Activated naive CD8-positive, alpha-beta T cell treated with anti-CD3 and anti-CD28 coated beads, Interleukin-2, amount 10 ng/mL, durations not matched to agents 7 days and 5 days (primary cell): ENCODE data around the gene ACTG2. TPM values are rescaled to one million over a fixed set of nuclear protein-coding genes. Genes with fewer than 3 reads are reported as not detected.
A peak's percentile ranks its signal among the peaks of the same experiment; 100 is the strongest.
"Not testable (repeated sequence)": the region's sequence is repeated elsewhere in the genome, so short reads cannot be mapped to it uniquely, and the experiment has no call there.

Source experiments
- ATAC-seq: fragments of 150-1000 bp; cut with Tn5 transposase; one replicate; pipeline ENCODE4 v1.10.0; 2021; ENCODE audit warnings: low read depth, moderate library complexity
- POLR2A ChIA-PET: fragments of 350-600 bp; sonication (Branson Sonifier 250); formaldehyde crosslinking; loops from one replicate; lab custom pipeline; 2021; ENCODE audit warnings: antibody characterized with exemption; lab: Charles Lee
- DNase-seq: peaks from one replicate; pipeline ENCODE4 v3.0.0; 2021
- H3K27ac Mint-ChIP-seq: one replicate; pipeline ENCODE4 v1.8.0; 2022; ENCODE audit warnings: mild to moderate bottlenecking, mixed read lengths
- H3K27me3 Mint-ChIP-seq: one replicate; pipeline ENCODE4 v1.8.0; 2022; ENCODE audit warnings: mild to moderate bottlenecking, moderate library complexity, mixed read lengths
- H3K36me3 Mint-ChIP-seq: one replicate; pipeline ENCODE4 v1.8.0; 2021; ENCODE audit warnings: mild to moderate bottlenecking, mixed read lengths
- H3K4me1 Mint-ChIP-seq: one replicate; pipeline ENCODE4 v1.8.0; 2021; ENCODE audit warnings: mixed read lengths
- H3K4me3 Mint-ChIP-seq: one replicate; pipeline ENCODE4 v1.8.0; 2022; ENCODE audit warnings: mild to moderate bottlenecking, moderate library complexity, mixed read lengths
- H3K9me3 Mint-ChIP-seq: one replicate; pipeline ENCODE4 v1.8.0; 2021; ENCODE audit warnings: mixed read lengths
- total RNA-seq, 2 experiments: library from RNA; stranded (reverse); gene quantifications; one replicate each; pipeline ENCODE4 v1.2.3, GENCODE V29; 2021

ACTG2 gene
- total RNA-seq, 2 experiments from 2014 or later = 0.22 to 0.43 TPM

GRCh38 chr2:73885406-73885805 lies 7.4 kb upstream of the ACTG2 start:
- peaks cover 8% of the 10 kb centered on the region for H3K27me3 Mint-ChIP-seq
- POLR2A ChIA-PET = no interaction called here
- H3K4me1 Mint-ChIP-seq = peaks cover 11% of the 10 kb centered on the region
- H3K9me3 Mint-ChIP-seq = no peaks in the 10 kb centered on the region
- H3K36me3 Mint-ChIP-seq = no peaks in the 10 kb centered on the region
- ATAC-seq (no peak), DNase-seq (no peak)
- H3K27ac Mint-ChIP-seq = no peak overlapping the region
- no peak overlapping the region for H3K4me3 Mint-ChIP-seq

DNA sequence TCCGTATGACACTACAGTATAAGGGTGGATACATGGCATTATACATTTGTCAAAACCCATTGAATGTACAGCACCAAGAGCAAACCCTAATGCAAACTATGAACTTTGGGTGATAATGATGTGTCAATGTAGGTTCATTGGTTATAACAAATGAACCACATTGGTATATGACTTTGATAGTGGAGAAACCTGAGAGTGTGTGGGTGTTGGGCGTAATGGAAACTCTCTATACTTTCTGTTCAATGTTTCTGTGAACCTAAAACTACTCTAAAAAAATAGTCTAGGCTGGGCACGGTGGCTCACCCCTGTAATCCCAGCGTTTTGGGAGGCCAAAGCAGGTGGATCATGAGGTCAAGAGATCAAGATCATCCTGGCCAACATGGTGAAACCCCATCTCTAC lies 6.5 kb upstream of the ACTG2 start:
- no peak overlapping the region for H3K4me3 Mint-ChIP-seq
- H3K27me3 Mint-ChIP-seq = peaks cover 6% of the 10 kb centered on the region
- POLR2A ChIA-PET = no interaction called here
- H3K4me1 Mint-ChIP-seq = peaks cover 11% of the 10 kb centered on the region
- ATAC-seq = no peak
- no peak overlapping the region for H3K27ac Mint-ChIP-seq
- no peaks in the 10 kb centered on the region for H3K9me3 Mint-ChIP-seq
- no peak for DNase-seq
- H3K36me3 Mint-ChIP-seq = no peaks in the 10 kb centered on the region

- not testable (repeated sequence) for DNase-seq, H3K27ac Mint-ChIP-seq, ATAC-seq, H3K36me3 Mint-ChIP-seq, H3K27me3 Mint-ChIP-seq, H3K4me3 Mint-ChIP-seq, H3K9me3 Mint-ChIP-seq
- POLR2A ChIA-PET = interaction anchor here (1.1 kb wide), 1 partner anchor 9 kb away, joined by 5 read pairs; no protein-coding TSS in a partner anchor
- peaks cover 11% of the 10 kb centered on the region for H3K4me1 Mint-ChIP-seq
These were observed 5.0 kb upstream of the ACTG2 start for GRCh38 chr2:73887596-73888353.

GRCh38 chr2:73888388-73888787 lies 4.4 kb upstream of the ACTG2 start:
- H3K9me3 Mint-ChIP-seq = no peaks in the 10 kb centered on the region
- POLR2A ChIA-PET = no interaction called here
- H3K27me3 Mint-ChIP-seq = peaks cover 5% of the 10 kb centered on the region
- H3K27ac Mint-ChIP-seq = peak overlapping the region; percentile 24
- no peak overlapping the region for H3K4me3 Mint-ChIP-seq
- no peak for ATAC-seq
- peaks cover 12% of the 10 kb centered on the region for H3K4me1 Mint-ChIP-seq
- H3K36me3 Mint-ChIP-seq = no peaks in the 10 kb centered on the region
- no peak for DNase-seq

GRCh38 chr2:73889206-73889605 lies 3.6 kb upstream of the ACTG2 start:
- no peak overlapping the region for H3K4me3 Mint-ChIP-seq

DNA sequence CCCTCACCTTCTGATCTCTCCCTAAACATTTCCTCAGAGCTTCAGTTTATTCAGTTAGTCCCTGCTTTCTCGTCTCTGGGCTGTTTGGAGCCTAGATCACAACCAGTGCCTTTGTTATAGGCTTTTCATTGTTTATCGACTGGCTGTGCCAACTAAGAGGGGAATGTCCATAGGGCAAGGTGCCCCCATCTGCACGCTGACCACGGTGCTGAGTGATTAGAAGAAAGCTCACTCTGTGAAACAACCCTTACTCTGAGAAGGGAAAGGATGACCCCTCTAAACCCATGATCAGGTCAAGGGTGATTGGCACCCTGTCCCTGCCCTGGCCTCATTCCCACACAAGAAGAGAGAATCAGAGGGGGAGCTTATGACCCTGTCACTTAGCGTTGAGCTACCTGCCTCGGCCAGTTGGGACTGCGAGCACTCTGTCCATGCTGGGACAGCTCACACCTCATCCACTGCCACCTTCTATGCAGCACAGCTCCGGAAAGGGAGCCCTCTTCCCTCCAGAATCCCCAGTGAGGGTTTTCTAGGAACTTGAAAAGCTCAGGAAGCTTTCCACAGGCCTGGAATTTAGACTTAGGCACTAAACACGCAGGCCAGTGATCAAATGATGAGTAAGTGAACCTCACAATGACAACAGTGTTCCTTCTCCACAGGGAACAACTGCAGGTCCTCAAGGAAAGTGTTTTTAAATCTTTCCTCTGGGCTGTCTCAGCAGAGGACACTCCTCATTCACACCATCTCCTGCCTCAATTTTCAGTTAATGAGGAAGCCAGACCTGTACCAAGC lies 2.3 kb upstream of the ACTG2 start:
- DNase-seq (no peak), ATAC-seq (no peak)
- no peak overlapping the region for H3K27ac Mint-ChIP-seq
- H3K36me3 Mint-ChIP-seq = no peaks in the 10 kb centered on the region
- H3K9me3 Mint-ChIP-seq = no peaks in the 10 kb centered on the region
- H3K4me3 Mint-ChIP-seq = no peak overlapping the region
- POLR2A ChIA-PET = no interaction called here
- peaks cover 33% of the 10 kb centered on the region for H3K4me1 Mint-ChIP-seq
- H3K27me3 Mint-ChIP-seq = no peaks in the 10 kb centered on the region

More at GRCh38 chr2:73889206-73889605, 3.6 kb upstream of the ACTG2 start:
- no peaks in the 10 kb centered on the region for H3K36me3 Mint-ChIP-seq
- ATAC-seq (no peak), DNase-seq (no peak)
- POLR2A ChIA-PET = no interaction called here
- H3K4me1 Mint-ChIP-seq = peaks cover 20% of the 10 kb centered on the region
- H3K27me3 Mint-ChIP-seq = no peaks in the 10 kb centered on the region
- no peak overlapping the region for H3K27ac Mint-ChIP-seq
- no peaks in the 10 kb centered on the region for H3K9me3 Mint-ChIP-seq

DNA sequence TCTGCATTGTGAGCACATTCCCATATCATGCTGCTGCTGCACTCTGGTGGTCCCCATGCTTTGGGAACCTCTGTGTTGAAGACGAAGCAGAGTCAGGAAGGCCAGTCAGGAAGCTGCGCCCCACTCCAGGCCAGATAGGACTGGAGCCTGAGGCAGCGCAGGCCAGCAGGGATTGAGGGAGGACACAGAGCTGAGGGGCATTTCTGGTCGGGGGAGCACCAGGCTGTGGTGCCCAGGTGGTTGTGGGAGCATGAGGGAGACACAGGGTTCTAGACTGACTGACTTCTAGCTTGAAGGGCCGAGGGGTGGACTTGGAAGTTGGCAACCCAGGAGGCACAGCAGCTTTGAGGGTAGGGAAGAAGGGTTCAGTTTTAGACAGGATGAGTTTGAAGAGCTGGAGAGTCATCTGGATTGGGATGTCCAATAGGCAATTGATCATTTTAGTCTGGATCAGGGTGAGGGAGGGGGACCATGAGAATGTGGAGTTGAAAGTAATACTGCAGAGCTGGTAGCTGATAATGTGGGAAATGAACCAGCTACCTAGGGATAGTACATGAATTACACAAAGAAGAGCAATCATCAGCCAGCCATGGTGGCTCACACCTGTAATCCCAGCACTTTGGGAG lies 1.4 kb upstream of the ACTG2 start:
- Mint-ChIP-seq H3K4me1 (peaks cover 38% of the 10 kb centered on the region), H3K27me3 (no peaks in the 10 kb centered on the region), H3K4me3 (no peak overlapping the region), H3K9me3 (no peaks in the 10 kb centered on the region), H3K27ac (peak overlapping the region; percentile 5), H3K36me3 (no peaks in the 10 kb centered on the region)
- ATAC-seq (no peak), DNase-seq (no peak)
- POLR2A ChIA-PET = no interaction called here

- no peaks in the 10 kb centered on the region for H3K27me3 Mint-ChIP-seq
- POLR2A ChIA-PET = interaction anchor here (0.5 to 0.9 kb wide), 2 partner anchors 285 to 335 kb away, joined by 3 read pairs; partner anchors contain the start of gene MOB1A
- no peak for DNase-seq
- H3K27ac Mint-ChIP-seq = peak overlapping the region; percentile 68
- no peaks in the 10 kb centered on the region for H3K36me3 Mint-ChIP-seq
- H3K4me1 Mint-ChIP-seq = peaks cover 43% of the 10 kb centered on the region
- no peaks in the 10 kb centered on the region for H3K9me3 Mint-ChIP-seq
- ATAC-seq = no peak
- H3K4me3 Mint-ChIP-seq = peak overlapping the region; percentile 7
These were observed 1.1 kb downstream of the ACTG2 start for GRCh38 chr2:73893764-73894474.

- Mint-ChIP-seq H3K9me3 (no peaks in the 10 kb centered on the region), H3K4me1 (peaks cover 43% of the 10 kb centered on the region), H3K27me3 (no peaks in the 10 kb centered on the region), H3K27ac (peak overlapping the region; percentile 68), H3K36me3 (no peaks in the 10 kb centered on the region), H3K4me3 (peak overlapping the region; percentile 7)
- POLR2A ChIA-PET = interaction anchor here (0.5 to 0.9 kb wide), 2 partner anchors 284 to 335 kb away, joined by 3 read pairs; partner anchors contain the start of gene MOB1A
- DNase-seq (no peak), ATAC-seq (no peak)
These were observed 1.7 kb downstream of the ACTG2 start for GRCh38 chr2:73894475-73894850.

DNA sequence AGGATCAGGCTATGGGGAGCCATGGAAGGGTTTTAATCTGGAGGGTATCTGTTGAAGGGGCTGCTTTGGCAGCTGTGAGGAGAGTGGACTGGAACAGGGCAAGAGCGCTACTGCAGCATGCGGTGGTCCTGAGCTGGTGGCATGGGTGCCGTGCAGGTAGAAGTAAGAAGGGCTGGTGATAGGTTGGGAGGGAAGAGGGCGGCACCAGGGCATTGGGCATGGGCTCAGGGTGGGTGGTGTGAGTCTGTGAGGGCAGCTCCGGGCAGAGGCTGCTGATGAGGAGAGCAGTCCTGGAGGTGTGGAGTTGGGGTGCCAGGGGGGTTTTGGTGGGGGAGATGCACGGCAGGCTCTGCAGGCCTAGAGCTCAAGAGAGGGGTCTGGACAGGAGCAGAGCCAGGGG lies 2.1 kb downstream of the ACTG2 start:
- Mint-ChIP-seq H3K27ac (peak overlapping the region; percentile 68), H3K36me3 (no peaks in the 10 kb centered on the region), H3K4me3 (no peak overlapping the region), H3K4me1 (peaks cover 43% of the 10 kb centered on the region), H3K9me3 (no peaks in the 10 kb centered on the region), H3K27me3 (no peaks in the 10 kb centered on the region)
- ATAC-seq (no peak), DNase-seq (no peak)
- POLR2A ChIA-PET = interaction anchor here (0.9 kb wide), 1 partner anchor 284 kb away, joined by 3 read pairs; the partner anchor contains the start of gene MOB1A

GRCh38 chr2:73895473-73895872 lies 2.7 kb downstream of the ACTG2 start:
- Mint-ChIP-seq H3K9me3 (no peaks in the 10 kb centered on the region), H3K27me3 (no peaks in the 10 kb centered on the region), H3K4me3 (no peak overlapping the region), H3K4me1 (peaks cover 43% of the 10 kb centered on the region), H3K36me3 (no peaks in the 10 kb centered on the region), H3K27ac (no peak overlapping the region)
- no peak for ATAC-seq
- POLR2A ChIA-PET = interaction anchor here (1.5 kb wide), 1 partner anchor 41 kb away, joined by 4 read pairs; no protein-coding TSS in a partner anchor
- DNase-seq = no peak

DNA sequence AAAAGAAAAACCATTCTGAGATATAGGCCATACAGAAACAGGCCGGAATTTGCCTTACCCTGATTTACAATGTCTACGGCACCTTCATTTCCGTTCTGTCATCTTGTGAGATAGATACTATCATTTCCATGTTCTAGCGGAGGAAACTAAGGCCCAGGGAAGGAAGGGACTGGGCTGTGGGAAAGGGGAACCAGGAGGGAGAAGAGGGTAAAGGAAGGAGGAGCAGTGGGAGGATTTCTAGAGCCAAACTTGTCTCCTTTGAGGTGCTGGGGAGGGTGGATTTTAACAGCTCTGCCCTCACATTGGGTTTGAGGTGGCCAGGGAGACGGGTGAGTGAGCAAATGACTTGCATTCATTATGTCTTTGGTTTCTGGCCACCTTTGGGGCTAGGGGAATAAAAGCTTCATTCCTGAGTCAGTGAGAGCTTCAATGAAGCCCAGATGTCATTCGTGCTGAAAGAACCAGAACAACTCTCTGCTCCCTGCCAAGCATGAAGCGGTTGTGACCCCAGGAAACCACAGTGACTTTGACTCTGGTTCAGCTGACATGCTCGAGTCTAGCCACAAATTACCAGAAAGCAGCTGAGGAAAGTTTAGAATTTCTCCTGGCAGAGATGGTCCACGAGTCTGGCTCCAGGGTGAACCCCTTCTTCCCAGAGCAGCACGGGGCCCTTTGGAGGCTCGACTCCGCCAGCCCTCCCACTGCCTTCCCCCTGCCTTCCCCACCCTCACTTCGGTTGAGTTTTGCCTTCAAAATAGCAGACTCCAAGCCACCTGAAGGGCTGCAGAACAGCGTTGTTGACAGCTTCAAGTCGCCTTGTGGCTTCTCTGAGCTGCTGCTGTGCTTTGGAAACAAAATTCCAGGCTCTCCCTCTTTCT lies 3.8 kb downstream of the ACTG2 start:
- no peaks in the 10 kb centered on the region for H3K36me3 Mint-ChIP-seq
- POLR2A ChIA-PET = interaction anchor here (0.5 to 1.5 kb wide), 11 partner anchors 9 to 282 kb away, joined by 3 to 7 read pairs (median 5); partner anchors contain the start of genes DGUOK, MOB1A, STAMBP and TET3
- peak overlapping the region; percentile 98 for H3K27ac Mint-ChIP-seq
- peak; percentile 62 for DNase-seq
- H3K9me3 Mint-ChIP-seq = no peaks in the 10 kb centered on the region
- H3K27me3 Mint-ChIP-seq = no peaks in the 10 kb centered on the region
- H3K4me3 Mint-ChIP-seq = peak overlapping the region; percentile 81
- H3K4me1 Mint-ChIP-seq = peaks cover 44% of the 10 kb centered on the region
- ATAC-seq = peak; percentile 91
